Measurements from ENCODE around the gene GRB7.
A peak's percentile ranks its signal among the peaks of the same experiment; 100 is the strongest.
"Not testable (repeated sequence)": the region's sequence is repeated elsewhere in the genome, so short reads cannot be mapped to it uniquely, and the experiment has no call there.

Gene GRB7

GRCh38 chr17:39709998-39710964 is 27.5 kb upstream of the GRB7 start:
- no peak for DNase-seq

GRCh38 chr17:39711071-39711470 is 26.7 kb upstream of the GRB7 start:
- not testable (repeated sequence) for DNase-seq

- DNase-seq, result no peak
These were observed 25.9 kb upstream of the GRB7 start for GRCh38 chr17:39711851-39712250.

GRCh38 chr17:39714234-39714633 is 23.5 kb upstream of the GRB7 start:
- DNase-seq, result no peak

GRCh38 chr17:39715375-39716072 is 22.2 kb upstream of the GRB7 start:
- no peak for DNase-seq

GRCh38 chr17:39716073-39716818 is 21.5 kb upstream of the GRB7 start:
- DNase-seq, result no peak

GRCh38 chr17:39716879-39717536 is 20.7 kb upstream of the GRB7 start:
- DNase-seq, result no peak

- DNase-seq, result no peak
These were observed 20.1 kb upstream of the GRB7 start for GRCh38 chr17:39717660-39718059.

GRCh38 chr17:39719563-39720355 is 18.0 kb upstream of the GRB7 start:
- no peak for DNase-seq

- DNase-seq, result no peak
These were observed 15.6 kb upstream of the GRB7 start for GRCh38 chr17:39722104-39722503.

GRCh38 chr17:39722965-39723848 is 14.5 kb upstream of the GRB7 start:
- no peak for DNase-seq

GRCh38 chr17:39724731-39725130 is 13.0 kb upstream of the GRB7 start:
- no peak for DNase-seq

GRCh38 chr17:39725923-39726322 is 11.8 kb upstream of the GRB7 start:
- not testable (repeated sequence) for DNase-seq

- no peak for DNase-seq
These were observed 11.1 kb upstream of the GRB7 start for GRCh38 chr17:39726617-39727016.

GRCh38 chr17:39727556-39727955 is 10.2 kb upstream of the GRB7 start:
- no peak for DNase-seq

- DNase-seq, result no peak
These were observed 8.4 kb upstream of the GRB7 start for GRCh38 chr17:39729280-39729851.

GRCh38 chr17:39730095-39730921 is 7.4 kb upstream of the GRB7 start, which contains the start of gene MIEN1:
MIEN1 (minus strand) TSS chr17:39730532; CDS start chr17:39730495, 37 bp downstream.
- peak; percentile 79 for DNase-seq

GRCh38 chr17:39732586-39732985 is 5.2 kb upstream of the GRB7 start:
- DNase-seq, result no peak

GRCh38 chr17:39735882-39736281 is 1.9 kb upstream of the GRB7 start:
- no peak for DNase-seq
